Choroid plexus epithelial cell (primary cell): ENCODE data around the gene PTGER3.

ENCODE experiments used
- DNase-seq: peaks from one replicate; pipeline ENCODE4 v3.0.0-alpha.2; 2010; ENCODE audit warnings: low read depth
- H3K4me3 ChIP-seq: 2 replicates; pipeline ENCODE4 v1.5.1; 2011; ENCODE audit warnings: low read depth, mild to moderate bottlenecking, control low read depth, low read length, moderate library complexity
- CTCF ChIP-seq: conservative IDR thresholded peaks from 2 replicates; pipeline ENCODE4 v1.5.1; 2011; ENCODE audit warnings: low read depth, mild to moderate bottlenecking, control low read depth, inconsistent platforms, low read length, moderate library complexity

Gene PTGER3

DNA sequence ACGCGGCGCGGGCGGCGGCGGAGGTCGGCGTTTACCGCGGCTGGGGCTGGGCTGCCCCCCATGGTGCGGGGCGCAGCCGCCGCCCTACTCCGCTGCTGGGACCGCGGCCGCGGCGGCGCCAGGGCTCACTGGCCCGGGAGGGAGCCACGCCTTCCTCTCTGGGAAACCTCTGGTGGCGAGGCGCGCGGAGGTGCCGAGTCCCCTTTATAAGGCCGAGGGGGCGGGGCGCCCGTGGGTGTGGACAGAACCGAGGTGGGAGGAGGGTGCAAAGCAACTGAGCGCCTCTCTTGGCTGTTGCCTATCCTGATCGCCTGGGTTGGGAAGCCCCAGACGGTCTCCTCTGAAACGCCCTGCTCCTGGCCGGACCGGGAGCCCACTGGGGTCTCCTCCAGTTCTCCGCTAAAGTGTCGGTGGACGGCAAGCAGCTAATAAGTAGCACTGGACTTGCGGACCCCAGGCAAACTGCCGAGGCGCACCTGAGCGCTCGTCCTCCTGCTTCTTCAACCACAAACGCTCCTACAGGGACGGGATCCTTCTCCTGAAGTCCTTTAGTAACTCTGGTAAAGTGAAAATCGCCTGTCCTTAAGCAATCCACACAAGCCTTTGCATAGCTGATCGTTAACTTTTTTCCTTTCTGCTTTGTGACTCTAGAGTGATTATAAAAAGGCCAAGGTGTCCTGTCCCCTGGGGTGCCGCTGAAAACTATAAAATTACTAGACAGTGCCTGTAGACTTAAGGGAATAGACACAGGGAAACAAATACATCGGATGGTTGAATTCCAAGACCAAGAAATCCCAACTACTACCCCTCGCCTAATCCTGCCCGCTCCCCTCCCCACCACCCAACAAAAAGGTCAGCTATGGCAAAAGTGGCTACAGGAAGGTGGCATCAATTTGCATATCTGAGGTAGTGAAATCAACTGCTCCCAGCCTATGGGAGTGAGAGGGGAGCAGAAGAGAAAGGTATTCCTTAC is at the start of gene PTGER3:
TSS of gene PTGER3 (minus strand) at position 182 of the 973 bp plus-strand sequence. CDS start 239 bp downstream, outside the sequence.
- no peak for TF ChIP-seq CTCF
- peak within 1 kb of the TSS; percentile 36 for H3K4me3 ChIP-seq
- no peak for DNase-seq

DNA sequence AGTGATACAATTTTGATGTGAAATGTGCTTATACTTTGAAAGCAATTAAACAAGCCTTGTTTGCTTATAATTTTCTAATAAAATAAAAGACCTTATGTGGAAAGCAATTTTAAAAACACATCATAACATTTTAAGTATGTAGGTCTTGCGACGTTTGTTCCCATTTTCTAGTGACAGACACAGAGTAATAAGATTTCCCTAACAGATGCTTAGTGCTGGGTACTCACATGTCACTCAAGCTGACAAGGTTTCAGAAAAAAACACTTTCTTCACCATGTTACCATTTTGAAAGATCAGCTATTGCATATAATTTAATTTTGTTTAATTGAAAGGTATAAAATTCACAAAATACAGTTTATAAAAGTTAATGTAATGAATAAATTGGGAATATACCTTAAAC is 47.3 kb upstream of the PTGER3 start:
- no peak for TF ChIP-seq CTCF
- H3K4me3 ChIP-seq = no peak overlapping the region
- DNase-seq = no peak

GRCh38 chr1:71093938-71094337 is 46.3 kb upstream of the PTGER3 start:
- H3K4me3 ChIP-seq = no peak overlapping the region
- DNase-seq = peak; percentile 65
- TF ChIP-seq CTCF = peak; percentile 62

GRCh38 chr1:71089536-71090270 is 42.1 kb upstream of the PTGER3 start:
- no peak overlapping the region for H3K4me3 ChIP-seq
- TF ChIP-seq CTCF = no peak
- peak; percentile 81 for DNase-seq

- H3K4me3 ChIP-seq = no peak overlapping the region
- no peak for TF ChIP-seq CTCF
- no peak for DNase-seq
Observed at GRCh38 chr1:71088645-71089287, 41.1 kb upstream of the PTGER3 start.

DNA sequence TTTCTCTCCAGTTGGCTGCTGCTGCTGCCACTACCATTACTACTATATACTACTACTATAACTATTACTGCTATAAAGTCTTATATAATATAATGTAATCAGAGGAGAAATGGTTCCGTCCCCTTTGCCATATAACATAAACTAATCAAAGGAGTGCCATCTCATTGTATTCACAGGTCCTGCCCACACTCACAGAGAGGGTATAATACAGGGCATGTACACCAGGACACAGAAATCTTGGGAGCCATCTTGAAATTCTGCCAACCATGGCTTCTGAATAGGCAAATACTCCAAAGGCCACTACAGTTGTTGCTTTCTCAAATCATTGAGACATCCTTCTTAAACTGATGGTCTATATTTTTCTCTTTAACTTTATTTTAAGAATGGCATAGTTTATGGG is 40.1 kb upstream of the PTGER3 start:
- TF ChIP-seq CTCF = no peak
- no peak overlapping the region for H3K4me3 ChIP-seq
- DNase-seq = no peak
